ENCODE results near the gene CENPN.

- no peak for TF ChIP-seq POLR2A (IDR thresholded peaks at IDR 0.05; ENCODE audit: low read length)
- TF ChIP-seq GATA1 (IDR thresholded peaks at IDR 0.05; ENCODE audit: low read depth, low read length), result no peak
Observed at GRCh38 chr16:80990978-80991377, 16.0 kb upstream of the CENPN start.
